ENCODE measurements around the gene TSPAN4.

GRCh38 chr11:883527-883926 is 40.9 kb downstream of the TSPAN4 start:
- TF ChIP-seq MXI1 (IDR thresholded peaks at IDR 0.05; ENCODE audit: low read depth, low read length) (no peak), FOXK2 (IDR thresholded peaks at IDR 0.05) (no peak), NR2C2 (IDR thresholded peaks at IDR 0.05; ENCODE audit: borderline replicate concordance, control insufficient read depth, insufficient read length, low read depth) (no peak)
- TF ChIP-seq, protein P1, sequence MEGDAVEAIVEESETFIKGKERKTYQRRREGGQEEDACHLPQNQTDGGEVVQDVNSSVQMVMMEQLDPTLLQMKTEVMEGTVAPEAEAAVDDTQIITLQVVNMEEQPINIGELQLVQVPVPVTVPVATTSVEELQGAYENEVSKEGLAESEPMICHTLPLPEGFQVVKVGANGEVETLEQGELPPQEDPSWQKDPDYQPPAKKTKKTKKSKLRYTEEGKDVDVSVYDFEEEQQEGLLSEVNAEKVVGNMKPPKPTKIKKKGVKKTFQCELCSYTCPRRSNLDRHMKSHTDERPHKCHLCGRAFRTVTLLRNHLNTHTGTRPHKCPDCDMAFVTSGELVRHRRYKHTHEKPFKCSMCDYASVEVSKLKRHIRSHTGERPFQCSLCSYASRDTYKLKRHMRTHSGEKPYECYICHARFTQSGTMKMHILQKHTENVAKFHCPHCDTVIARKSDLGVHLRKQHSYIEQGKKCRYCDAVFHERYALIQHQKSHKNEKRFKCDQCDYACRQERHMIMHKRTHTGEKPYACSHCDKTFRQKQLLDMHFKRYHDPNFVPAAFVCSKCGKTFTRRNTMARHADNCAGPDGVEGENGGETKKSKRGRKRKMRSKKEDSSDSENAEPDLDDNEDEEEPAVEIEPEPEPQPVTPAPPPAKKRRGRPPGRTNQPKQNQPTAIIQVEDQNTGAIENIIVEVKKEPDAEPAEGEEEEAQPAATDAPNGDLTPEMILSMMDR (IDR thresholded peaks at IDR 0.05 in 2 of 3, conservative IDR thresholded peaks at IDR 0.05 in 1 of 3; ENCODE audit: control insufficient read depth in 2 of 3, extremely low read depth in 1 of 3, insufficient read depth in 1 of 3, low read depth in 3 of 3, low read length in 3 of 3), result no peak
